NCI-H1092 treated with DMSO at 0.1 percent for 48 hours (cell line): ENCODE measurements around the gene EHBP1.

ENCODE experiments used
- DNase-seq: peaks from one replicate; lab custom pipeline; 2025; lab: John Stamatoyannopoulos, UW

EHBP1 gene

GRCh38 chr2:62884514-62884913, 179.0 kb downstream of the EHBP1 start:
- DNase-seq = no peak

GRCh38 chr2:62894966-62895631, 189.6 kb downstream of the EHBP1 start:
- no peak for DNase-seq

- no peak for DNase-seq
These were observed 190.1 kb downstream of the EHBP1 start for GRCh38 chr2:62895632-62896009.

GRCh38 chr2:62897187-62897827, 191.8 kb downstream of the EHBP1 start:
- DNase-seq = no peak

GRCh38 chr2:62904344-62904743, 198.8 kb downstream of the EHBP1 start:
- no peak for DNase-seq

GRCh38 chr2:62908145-62908544, 202.6 kb downstream of the EHBP1 start:
- no peak for DNase-seq

GRCh38 chr2:62913311-62913710, 207.8 kb downstream of the EHBP1 start:
- no peak for DNase-seq

- DNase-seq = no peak
These were observed 213.5 kb downstream of the EHBP1 start for GRCh38 chr2:62919041-62919440.

GRCh38 chr2:62920070-62920469, 214.6 kb downstream of the EHBP1 start:
- DNase-seq = no peak

GRCh38 chr2:62923242-62923641, 217.7 kb downstream of the EHBP1 start:
- DNase-seq = no peak

GRCh38 chr2:62923881-62924280, 218.4 kb downstream of the EHBP1 start:
- DNase-seq = no peak

- no peak for DNase-seq
These were observed 222.5 kb downstream of the EHBP1 start for GRCh38 chr2:62928015-62928414.

- DNase-seq = no peak
These were observed 226.0 kb downstream of the EHBP1 start for GRCh38 chr2:62931536-62931935.

- DNase-seq = no peak
These were observed 227.9 kb downstream of the EHBP1 start for GRCh38 chr2:62933398-62933917.

GRCh38 chr2:62934517-62934916, 229.0 kb downstream of the EHBP1 start:
- DNase-seq = no peak

- no peak for DNase-seq
These were observed 232.6 kb downstream of the EHBP1 start for GRCh38 chr2:62938126-62938525.

- DNase-seq = no peak
These were observed 234.4 kb downstream of the EHBP1 start for GRCh38 chr2:62939735-62940491.

GRCh38 chr2:62940697-62941096, 235.2 kb downstream of the EHBP1 start:
- DNase-seq = no peak

GRCh38 chr2:62941413-62941812, 235.9 kb downstream of the EHBP1 start:
- DNase-seq = no peak

- DNase-seq = no peak
These were observed 238.8 kb downstream of the EHBP1 start for GRCh38 chr2:62944362-62944761.

GRCh38 chr2:62947403-62947802, 241.9 kb downstream of the EHBP1 start:
- no peak for DNase-seq

GRCh38 chr2:62956651-62957050, 251.1 kb downstream of the EHBP1 start:
- no peak for DNase-seq

GRCh38 chr2:62958206-62958605, 252.7 kb downstream of the EHBP1 start:
- no peak for DNase-seq
